Gastrocnemius medialis (tissue), 4 donors: ENCODE measurements around the gene RNU6-1. TPM values are rescaled to one million over a fixed set of nuclear protein-coding genes. Genes with fewer than 3 reads are reported as not detected.
A peak's percentile ranks its signal among the peaks of the same experiment; 100 is the strongest.

Experiments
- ATAC-seq, 2 donors: fragments of 150-250 bp; one replicate each; pipeline ENCODE4 v1.9.1; 2016
- DNase-seq, 2 donors: peaks; one replicate each; pipeline ENCODE4 v3.0.0-alpha.2; 2019
- H3K27ac ChIP-seq, 4 donors: fragments of 200-600 bp; sonication (generic); 1 replicate in 1 of 4; 2 replicates in 3 of 4; pipeline ENCODE4 v1.5.1; 2016 to 2018; ENCODE audit warnings: mild to moderate bottlenecking in 2 of 4, moderate library complexity in 1 of 4
- H3K27me3 ChIP-seq, 3 donors: fragments of 200-600 bp; sonication (generic) in 2 of 3; 1 replicate in 1 of 3; 2 replicates in 2 of 3; pipeline versions ENCODE4 v1.5.1 to v1.6.0; 2016 to 2019; ENCODE audit warnings: mild to moderate bottlenecking in 1 of 3, moderate library complexity in 1 of 3
- H3K36me3 ChIP-seq, 2 donors: fragments of 200-600 bp; sonication (generic) in 1 of 2; one replicate each; pipeline ENCODE4 v1.5.1; 2017 to 2018
- H3K4me1 ChIP-seq, 2 donors: fragments of 200-600 bp; sonication (generic) in 1 of 2; one replicate each; pipeline ENCODE4 v1.5.1; 2016 to 2017; ENCODE audit warnings: mild to moderate bottlenecking in 2 of 2
- H3K4me3 ChIP-seq, 4 donors: fragments of 200-600 bp; sonication (generic) in 3 of 4; 1 replicate in 1 of 4; 2 replicates in 3 of 4; pipeline ENCODE4 v1.5.1; 2016 to 2019; ENCODE audit warnings: mild to moderate bottlenecking in 2 of 4
- H3K9me3 ChIP-seq, 3 donors: fragments of 200-600 bp; sonication (generic) in 2 of 3; 1 replicate in 1 of 3; 2 replicates in 2 of 3; pipeline ENCODE4 v1.5.1; 2016 to 2019
- POLR2A ChIP-seq, 2 donors: fragments of 450-650 bp; IDR thresholded peaks; one replicate each; pipeline ENCODE4 v1.6.1; 2017; ENCODE audit warnings: antibody characterized with exemption in 2 of 2, mild to moderate bottlenecking in 2 of 2, moderate library complexity in 2 of 2
- in situ Hi-C, 4 donors: fragments of 200-750 bp; cut with MboI; loops; one replicate each; pipeline versions ENCODE4 v1.15.0 to v1.8.0; 2017; ENCODE audit warnings: low sequenced_read_pairs in 4 of 4
- intact Hi-C: fragments of 100-400 bp; cut with DNase I; formaldehyde crosslinking; loops from one replicate; pipeline ENCODE4 v1.15.1; 2023; ENCODE audit warnings: low total_unique reads
- total RNA-seq, 4 donors: library from RNA; depleted of rRNA; stranded (reverse); fragments of >200 nt; gene quantifications; one replicate each; pipeline versions ENCODE4 v1.1.0 to v1.2.3, GENCODE V29; 2016
- TF ChIP-seq, protein P1 (sequence below), 5 experiments: fragments of 450-650 bp in 3 of 5; fragments of 200-600 bp in 2 of 5; sonication (generic) in 2 of 5; IDR thresholded peaks in 4 of 5; conservative IDR thresholded peaks in 1 of 5; 1 replicate in 4 of 5; 2 replicates in 1 of 5; pipeline ENCODE4 v1.5.1; 2016 to 2019; ENCODE audit warnings: antibody characterized with exemption in 5 of 5, mild to moderate bottlenecking in 3 of 5, moderate library complexity in 3 of 5

The RNU6-1 gene
- total RNA-seq, 4 donors from 2014 or later: not detected

DNA sequence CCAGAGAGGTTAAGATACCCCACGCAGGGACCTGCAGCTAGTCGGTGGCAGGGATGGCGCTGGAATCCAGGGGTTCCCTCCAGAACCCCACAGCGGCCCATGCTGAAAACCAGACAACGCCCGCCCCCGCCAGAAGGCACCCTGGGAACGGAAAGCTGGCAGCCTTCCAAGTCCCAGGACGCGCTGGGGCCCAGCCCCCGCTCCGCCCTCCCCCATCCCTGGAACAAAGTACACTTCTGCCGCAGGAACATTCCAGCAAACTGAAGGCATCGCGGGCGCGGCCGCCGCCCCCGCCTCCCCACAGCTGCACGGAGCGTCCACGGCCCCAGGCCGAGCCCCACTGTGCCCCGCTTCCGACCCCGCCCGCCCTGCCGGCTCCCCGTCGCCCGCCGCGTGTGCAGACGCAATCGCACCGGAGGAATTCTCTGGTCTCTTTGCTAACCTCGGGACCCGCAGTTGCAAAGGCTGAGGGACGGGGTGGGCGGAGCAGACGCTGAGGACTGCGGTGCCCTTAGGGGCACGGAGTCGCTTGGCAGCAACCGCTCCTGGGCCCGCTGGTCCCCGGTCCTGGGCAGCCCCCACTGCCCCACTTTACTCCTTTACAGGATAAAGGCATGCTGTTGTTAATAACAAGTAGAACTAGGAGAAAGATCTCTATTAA is 44.8 kb upstream of the RNU6-1 start:
- peak in 1 of 2 donors; percentile 29 for TF ChIP-seq POLR2A (IDR thresholded peaks at IDR 0.05)
- TF ChIP-seq, protein P1, sequence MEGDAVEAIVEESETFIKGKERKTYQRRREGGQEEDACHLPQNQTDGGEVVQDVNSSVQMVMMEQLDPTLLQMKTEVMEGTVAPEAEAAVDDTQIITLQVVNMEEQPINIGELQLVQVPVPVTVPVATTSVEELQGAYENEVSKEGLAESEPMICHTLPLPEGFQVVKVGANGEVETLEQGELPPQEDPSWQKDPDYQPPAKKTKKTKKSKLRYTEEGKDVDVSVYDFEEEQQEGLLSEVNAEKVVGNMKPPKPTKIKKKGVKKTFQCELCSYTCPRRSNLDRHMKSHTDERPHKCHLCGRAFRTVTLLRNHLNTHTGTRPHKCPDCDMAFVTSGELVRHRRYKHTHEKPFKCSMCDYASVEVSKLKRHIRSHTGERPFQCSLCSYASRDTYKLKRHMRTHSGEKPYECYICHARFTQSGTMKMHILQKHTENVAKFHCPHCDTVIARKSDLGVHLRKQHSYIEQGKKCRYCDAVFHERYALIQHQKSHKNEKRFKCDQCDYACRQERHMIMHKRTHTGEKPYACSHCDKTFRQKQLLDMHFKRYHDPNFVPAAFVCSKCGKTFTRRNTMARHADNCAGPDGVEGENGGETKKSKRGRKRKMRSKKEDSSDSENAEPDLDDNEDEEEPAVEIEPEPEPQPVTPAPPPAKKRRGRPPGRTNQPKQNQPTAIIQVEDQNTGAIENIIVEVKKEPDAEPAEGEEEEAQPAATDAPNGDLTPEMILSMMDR (IDR thresholded peaks at IDR 0.05 in 4 of 5, conservative IDR thresholded peaks at IDR 0.05 in 1 of 5): no peak
- Histone ChIP-seq H3K4me1 (peaks cover 10 to 19% of the 10 kb centered on the region in 2 donors), H3K27ac (peak overlapping the region; percentile 53 to 79 (median 76)), H3K27me3 (no peaks in the 10 kb centered on the region), H3K9me3 (no peaks in the 10 kb centered on the region), H3K36me3 (no peaks in the 10 kb centered on the region), H3K4me3 (peak overlapping the region; percentile 59 to 71 (median 64))
- intact Hi-C loops: no loop called here
- ATAC-seq (peak; percentile 67 to 79), DNase-seq (peak; percentile 55 to 68)
- in situ Hi-C loops: loop anchor here in 1 of 4 donors (10.0 kb wide), 1 partner anchor 60 kb away; no protein-coding TSS in a partner anchor

- Histone ChIP-seq H3K27me3 (no peaks in the 10 kb centered on the region), H3K27ac (peak overlapping the region; percentile 53 to 79 (median 76)), H3K4me1 (peaks cover 10 to 19% of the 10 kb centered on the region in 2 donors), H3K36me3 (no peaks in the 10 kb centered on the region), H3K4me3 (peak overlapping the region; percentile 59 to 71 (median 64)), H3K9me3 (no peaks in the 10 kb centered on the region)
- in situ Hi-C loops (loop anchor here in 1 of 4 donors (10.0 kb wide), 1 partner anchor 61 kb away; no protein-coding TSS in a partner anchor), intact Hi-C loops (no loop called here)
- DNase-seq (no peak), ATAC-seq (peak in 1 of 2 donors; percentile 19)
- TF ChIP-seq, protein P1 (IDR thresholded peaks at IDR 0.05 in 4 of 5, conservative IDR thresholded peaks at IDR 0.05 in 1 of 5): no peak
- no peak for TF ChIP-seq POLR2A (IDR thresholded peaks at IDR 0.05)
Observed at GRCh38 chr15:67884009-67884408, 44.2 kb upstream of the RNU6-1 start.

GRCh38 chr15:67883234-67883773 is 43.5 kb upstream of the RNU6-1 start:
- H3K4me3 ChIP-seq: no peak overlapping the region
- intact Hi-C loops (no loop called here), in situ Hi-C loops (loop anchor here in 1 of 4 donors (10.0 kb wide), 1 partner anchor 61 kb away; no protein-coding TSS in a partner anchor)
- no peaks in the 10 kb centered on the region for H3K27me3 ChIP-seq
- H3K9me3 ChIP-seq: no peaks in the 10 kb centered on the region
- peaks cover 10 to 19% of the 10 kb centered on the region in 2 donors for H3K4me1 ChIP-seq
- H3K36me3 ChIP-seq: no peaks in the 10 kb centered on the region
- peak; percentile 21 to 38 for ATAC-seq
- DNase-seq: no peak
- H3K27ac ChIP-seq: peak overlapping the region in 3 of 4 donors; percentile 4 to 79 (median 75)
- no peak for TF ChIP-seq POLR2A (IDR thresholded peaks at IDR 0.05)
- TF ChIP-seq, protein P1 (IDR thresholded peaks at IDR 0.05 in 4 of 5, conservative IDR thresholded peaks at IDR 0.05 in 1 of 5): no peak

DNA sequence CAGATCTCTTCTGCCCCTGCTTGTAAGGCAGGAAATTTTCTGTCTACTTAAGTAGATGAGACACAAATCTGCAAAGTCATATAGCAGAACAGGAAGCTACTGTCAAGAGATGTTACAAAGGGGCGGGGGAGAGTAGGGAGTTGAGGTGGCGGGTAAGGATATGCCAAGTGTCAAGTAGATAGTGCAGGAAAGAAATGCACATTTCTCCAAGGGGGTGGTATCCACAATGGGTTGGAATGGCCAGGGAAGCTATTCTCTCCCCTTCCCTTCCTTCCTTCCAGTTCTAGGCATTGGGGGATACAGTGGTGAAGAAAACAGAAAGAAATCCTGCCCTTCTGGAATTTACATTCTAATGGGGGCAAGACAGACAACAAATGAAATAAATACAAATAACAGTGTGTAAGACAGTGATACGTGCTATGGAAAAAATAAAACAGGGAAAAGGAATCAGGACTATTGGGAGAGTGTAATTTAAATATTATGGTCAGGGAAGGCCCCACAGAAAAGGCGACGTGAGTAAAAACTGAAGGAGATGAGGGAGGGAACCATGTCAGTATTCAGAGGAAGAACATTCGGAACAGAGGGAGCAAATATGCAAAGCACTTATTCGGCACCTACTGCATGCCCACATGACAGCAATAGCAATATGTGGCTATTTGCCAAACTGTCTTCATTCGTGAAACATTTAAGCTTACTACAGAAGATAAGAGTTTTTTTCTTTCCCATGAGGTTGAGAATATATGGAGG is 42.8 kb upstream of the RNU6-1 start:
- H3K9me3 ChIP-seq: no peaks in the 10 kb centered on the region
- DNase-seq: no peak
- in situ Hi-C loops (loop anchor here in 1 of 4 donors (10.0 kb wide), 1 partner anchor 62 kb away; no protein-coding TSS in a partner anchor), intact Hi-C loops (no loop called here)
- TF ChIP-seq, protein P1 (IDR thresholded peaks at IDR 0.05 in 4 of 5, conservative IDR thresholded peaks at IDR 0.05 in 1 of 5): no peak
- TF ChIP-seq POLR2A (IDR thresholded peaks at IDR 0.05): no peak
- peak overlapping the region in 2 of 4 donors; percentile 23 to 79 for H3K27ac ChIP-seq
- H3K4me3 ChIP-seq: no peak overlapping the region
- no peaks in the 10 kb centered on the region for H3K27me3 ChIP-seq
- ATAC-seq: no peak
- peaks cover 10 to 19% of the 10 kb centered on the region in 2 donors for H3K4me1 ChIP-seq
- no peaks in the 10 kb centered on the region for H3K36me3 ChIP-seq
